AG10803 (cell line): ENCODE measurements around the gene CDK1.

Experiments used
- DNase-seq: peaks from one replicate; pipeline ENCODE4 v3.0.0; 2010; ENCODE audit warnings: low read depth
- H3K4me3 ChIP-seq: 2 replicates; pipeline ENCODE4 v1.5.1; 2011; ENCODE audit warnings: mild to moderate bottlenecking, low read length, control low read depth
- TF ChIP-seq, protein P1 (sequence below): conservative IDR thresholded peaks from 2 replicates; pipeline ENCODE4 v1.5.1; 2011; ENCODE audit warnings: mild to moderate bottlenecking, low read length, control low read depth, inconsistent platforms

Gene CDK1

DNA sequence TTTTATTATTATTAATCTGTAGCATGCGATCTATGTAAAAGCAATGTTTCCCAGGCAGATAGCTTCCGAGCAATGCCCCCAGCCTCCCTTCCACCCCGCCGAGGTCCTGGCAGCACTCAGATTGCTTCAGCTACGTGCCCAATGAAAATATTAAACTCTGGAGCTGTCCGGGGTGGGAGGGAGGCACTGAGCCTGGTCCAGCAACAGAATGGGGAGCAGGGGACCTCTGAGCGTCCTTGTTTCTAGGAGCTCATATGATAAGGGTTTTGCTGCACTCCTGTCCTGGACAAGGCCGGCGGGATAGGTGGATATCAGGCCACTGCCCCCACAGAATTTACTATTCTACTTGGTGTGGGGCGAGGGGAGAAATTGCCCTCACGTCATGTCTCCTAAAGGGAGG is 44.5 kb upstream of the CDK1 start:
- DNase-seq, result no peak
- TF ChIP-seq, protein P1, sequence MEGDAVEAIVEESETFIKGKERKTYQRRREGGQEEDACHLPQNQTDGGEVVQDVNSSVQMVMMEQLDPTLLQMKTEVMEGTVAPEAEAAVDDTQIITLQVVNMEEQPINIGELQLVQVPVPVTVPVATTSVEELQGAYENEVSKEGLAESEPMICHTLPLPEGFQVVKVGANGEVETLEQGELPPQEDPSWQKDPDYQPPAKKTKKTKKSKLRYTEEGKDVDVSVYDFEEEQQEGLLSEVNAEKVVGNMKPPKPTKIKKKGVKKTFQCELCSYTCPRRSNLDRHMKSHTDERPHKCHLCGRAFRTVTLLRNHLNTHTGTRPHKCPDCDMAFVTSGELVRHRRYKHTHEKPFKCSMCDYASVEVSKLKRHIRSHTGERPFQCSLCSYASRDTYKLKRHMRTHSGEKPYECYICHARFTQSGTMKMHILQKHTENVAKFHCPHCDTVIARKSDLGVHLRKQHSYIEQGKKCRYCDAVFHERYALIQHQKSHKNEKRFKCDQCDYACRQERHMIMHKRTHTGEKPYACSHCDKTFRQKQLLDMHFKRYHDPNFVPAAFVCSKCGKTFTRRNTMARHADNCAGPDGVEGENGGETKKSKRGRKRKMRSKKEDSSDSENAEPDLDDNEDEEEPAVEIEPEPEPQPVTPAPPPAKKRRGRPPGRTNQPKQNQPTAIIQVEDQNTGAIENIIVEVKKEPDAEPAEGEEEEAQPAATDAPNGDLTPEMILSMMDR, result no peak
- no peak overlapping the region for H3K4me3 ChIP-seq

DNA sequence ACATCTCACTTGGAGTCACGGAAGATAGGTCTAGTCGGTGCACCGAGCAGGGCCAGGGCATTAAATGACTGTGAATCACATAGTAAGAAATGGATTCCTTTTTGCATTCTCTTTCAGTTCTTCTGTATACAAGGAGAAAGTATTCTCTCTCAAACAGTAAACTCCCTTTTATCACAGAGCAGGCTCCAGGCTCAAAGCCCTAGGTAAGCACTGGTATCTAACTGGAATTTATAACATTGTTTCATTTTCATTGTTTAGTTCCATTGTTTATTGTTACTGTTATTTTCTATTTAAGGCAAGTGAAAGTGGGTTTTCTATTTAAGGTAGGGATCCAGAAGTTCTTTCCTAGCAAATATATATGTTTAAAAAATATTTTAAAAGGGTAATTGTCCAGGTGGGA is 44.1 kb upstream of the CDK1 start:
- TF ChIP-seq, protein P1, result no peak
- H3K4me3 ChIP-seq, result no peak overlapping the region
- no peak for DNase-seq

DNA sequence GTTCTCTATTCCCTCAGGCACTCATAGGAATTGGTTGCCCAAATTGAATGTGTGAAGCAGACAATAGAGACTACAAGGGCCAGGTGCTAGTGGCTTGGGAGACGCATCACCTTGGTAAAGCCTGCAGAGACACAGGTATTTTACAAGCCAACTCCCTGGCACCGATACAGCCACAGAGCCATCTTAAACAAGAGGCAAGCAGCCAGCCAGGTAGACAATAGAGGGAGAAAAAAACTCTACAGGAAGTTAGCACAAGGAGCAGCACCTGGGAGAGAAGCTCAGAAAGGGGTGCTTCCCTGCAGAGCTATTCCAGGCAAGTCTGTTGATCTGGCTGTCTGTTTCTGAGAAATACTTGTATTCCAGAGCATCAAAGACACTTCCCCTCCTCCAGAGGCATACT is 43.0 kb upstream of the CDK1 start:
- TF ChIP-seq, protein P1, result no peak

DNA sequence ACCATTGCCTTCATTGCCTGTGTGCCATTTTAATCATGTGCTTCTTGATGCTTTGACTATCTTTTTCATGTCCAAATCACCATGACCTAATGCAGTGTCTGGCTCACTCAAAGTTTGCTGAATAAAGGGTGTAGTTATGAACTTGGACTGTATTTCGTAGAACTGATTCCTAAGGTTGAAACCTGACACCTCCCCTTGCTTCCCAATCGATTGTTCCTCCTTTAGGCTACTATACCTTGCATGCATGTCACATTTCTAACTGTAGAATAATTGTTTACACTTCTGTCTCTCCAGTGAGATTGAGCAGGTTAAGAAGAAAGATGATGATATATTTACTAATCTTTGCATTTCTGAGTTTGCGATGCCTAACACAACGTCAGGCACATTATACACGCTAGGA is 41.0 kb upstream of the CDK1 start:
- DNase-seq, result no peak
- TF ChIP-seq, protein P1, result no peak
- H3K4me3 ChIP-seq, result no peak overlapping the region

More for the DNA sequence above, 43.0 kb upstream of the CDK1 start:
- no peak overlapping the region for H3K4me3 ChIP-seq
- no peak for DNase-seq

DNA sequence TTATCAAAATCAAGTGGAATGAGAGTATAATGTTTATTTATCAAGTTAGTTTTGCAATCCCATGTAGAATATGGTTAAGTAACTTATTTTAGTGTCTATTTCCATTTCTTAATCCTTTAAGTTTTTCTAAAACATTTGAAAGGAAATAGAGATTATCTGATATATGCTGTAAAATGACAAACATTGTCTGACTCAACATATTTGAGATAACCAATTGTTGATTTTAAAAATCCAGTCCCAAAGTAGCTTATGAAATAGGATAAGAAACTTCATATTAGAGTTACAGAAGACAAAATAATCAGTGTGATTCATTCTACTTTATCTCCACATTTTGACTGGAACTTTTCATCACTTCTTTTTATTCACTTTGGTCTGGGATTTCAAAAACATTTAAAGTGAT is 38.7 kb upstream of the CDK1 start:
- no peak overlapping the region for H3K4me3 ChIP-seq
- no peak for DNase-seq
- TF ChIP-seq, protein P1, result no peak

DNA sequence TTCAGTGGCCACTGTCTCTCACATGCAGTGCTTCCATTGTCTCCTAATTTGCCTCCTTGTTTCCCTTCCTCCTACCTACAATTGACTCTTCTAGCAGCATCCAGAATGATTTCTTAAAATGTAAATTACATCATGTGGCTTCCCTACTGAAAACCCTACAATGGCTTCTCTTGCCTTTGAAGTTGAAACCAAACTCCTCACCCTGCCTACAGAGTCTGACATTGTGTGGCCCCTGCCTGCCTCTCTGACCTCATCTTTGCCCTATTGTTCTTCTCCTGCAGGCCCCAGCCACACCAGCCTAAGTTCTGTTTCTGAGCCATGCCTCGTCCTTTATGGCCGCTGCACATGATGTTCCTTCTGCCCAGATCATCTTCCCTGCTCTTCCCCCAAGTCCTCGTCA is 35.8 kb upstream of the CDK1 start:
- no peak for DNase-seq
- TF ChIP-seq, protein P1, result no peak

DNA sequence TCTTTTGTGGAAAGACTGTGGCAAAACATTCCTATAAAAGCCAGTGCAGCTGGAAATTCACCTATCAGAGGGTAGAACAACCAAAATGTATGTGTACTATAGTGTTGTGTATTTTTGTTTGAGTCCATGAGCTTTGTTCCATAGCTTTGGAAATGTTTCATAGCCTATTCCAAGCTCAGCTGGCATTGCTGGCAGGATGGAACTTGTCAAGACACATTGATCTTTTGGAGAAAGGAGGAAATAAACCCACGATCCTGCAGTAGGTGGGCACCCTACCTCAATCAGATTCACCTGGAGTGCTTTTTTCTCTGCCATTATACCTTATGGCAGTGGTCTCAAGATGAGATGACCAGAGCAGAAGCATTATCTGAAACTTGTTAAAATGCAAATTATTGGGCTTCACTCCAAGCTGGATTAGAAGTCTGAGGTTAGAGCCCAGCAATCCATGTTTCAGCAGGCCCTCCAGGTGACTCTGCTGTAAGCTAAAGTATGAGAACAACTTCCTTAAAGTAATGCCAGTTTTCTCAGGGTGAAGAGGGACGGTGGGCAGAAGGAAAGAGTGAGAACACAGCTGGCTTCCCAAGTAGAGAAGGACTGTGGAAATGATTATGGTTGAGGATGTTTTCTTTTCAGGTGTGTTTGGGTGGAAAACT is 30.3 kb upstream of the CDK1 start:
- DNase-seq, result no peak
- no peak overlapping the region for H3K4me3 ChIP-seq
- TF ChIP-seq, protein P1, result no peak

More for the DNA sequence above, 35.8 kb upstream of the CDK1 start:
- H3K4me3 ChIP-seq, result no peak overlapping the region
